CD14-positive monocyte (primary cell): ENCODE data around the gene CCDC117. TPM values are rescaled to one million over a fixed set of nuclear protein-coding genes. Genes with fewer than 3 reads are reported as not detected.

Source experiments
- DNase-seq, 3 donors: peaks; one replicate each; pipeline ENCODE4 v3.0.0-alpha.2; 2011 to 2022
- H2AFZ ChIP-seq: 2 replicates; pipeline ENCODE4 v1.6.0; 2012; ENCODE audit warnings: mild to moderate bottlenecking, low read depth, low read length, inconsistent platforms; ENCODE audit not compliant: insufficient read depth, poor library complexity, severe bottlenecking
- H3K27ac ChIP-seq, 2 donors: 1 replicate in 1 of 2; 2 replicates in 1 of 2; pipeline ENCODE4 v1.5.1; 2012 to 2013; ENCODE audit warnings: low read length in 2 of 2, control low read depth in 1 of 2, inconsistent platforms in 1 of 2, low read depth in 1 of 2, mild to moderate bottlenecking in 1 of 2
- H3K27me3 ChIP-seq, 2 donors: one replicate each; pipeline versions ENCODE4 v1.6.0 to v1.6.1; 2011 to 2013; ENCODE audit warnings: low read length in 2 of 2; ENCODE audit not compliant: control insufficient read depth in 2 of 2, insufficient read depth in 2 of 2
- H3K36me3 ChIP-seq, 2 donors: replicated peaks in 1 of 2; 1 replicate in 1 of 2; 2 replicates in 1 of 2; pipeline versions ENCODE4 v1.5.1 to v1.6.1; 2012 to 2013; ENCODE audit warnings: low read length in 2 of 2, control low read depth in 1 of 2, inconsistent platforms in 1 of 2, mild to moderate bottlenecking in 1 of 2; ENCODE audit not compliant: insufficient read depth in 2 of 2, control insufficient read depth in 1 of 2
- H3K4me1 ChIP-seq, 2 donors: 1 replicate in 1 of 2; 2 replicates in 1 of 2; pipeline versions ENCODE4 v1.5.1 to v1.6.1; 2012 to 2013; ENCODE audit warnings: low read length in 2 of 2, control low read depth in 1 of 2, inconsistent platforms in 1 of 2, mild to moderate bottlenecking in 1 of 2, moderate library complexity in 1 of 2; ENCODE audit not compliant: insufficient read depth in 2 of 2, control insufficient read depth in 1 of 2
- H3K4me2 ChIP-seq: replicated peaks from 2 replicates; pipeline ENCODE3; 2012; ENCODE audit warnings: low read length, moderate library complexity, mild to moderate bottlenecking; ENCODE audit not compliant: poor library complexity, severe bottlenecking; ENCODE audit errors: extremely low read depth
- H3K4me3 ChIP-seq, 3 experiments: fragments of 200-600 bp in 1 of 3; sonication (generic) in 1 of 3; replicated peaks in 1 of 3; 1 replicate in 2 of 3; 2 replicates in 1 of 3; pipeline ENCODE4 v1.5.1; 2011 to 2013; ENCODE audit warnings: low read length in 3 of 3, mild to moderate bottlenecking in 3 of 3, control low read depth in 2 of 3, low read depth in 2 of 3, inconsistent platforms in 1 of 3, moderate library complexity in 1 of 3
- H3K79me2 ChIP-seq: 2 replicates; pipeline ENCODE4 v1.6.0; 2012; ENCODE audit warnings: mild to moderate bottlenecking, control low read depth, inconsistent platforms, low read length, moderate library complexity; ENCODE audit not compliant: insufficient read depth
- H3K9ac ChIP-seq: 2 replicates; pipeline ENCODE4 v1.6.0; 2017; ENCODE audit warnings: low read length, mild to moderate bottlenecking; ENCODE audit not compliant: insufficient read depth, poor library complexity, severe bottlenecking
- H3K9me3 ChIP-seq, 2 donors: replicated peaks in 1 of 2; 1 replicate in 1 of 2; 2 replicates in 1 of 2; pipeline versions ENCODE4 v1.5.1 to v1.6.1; 2012 to 2013; ENCODE audit warnings: low read length in 2 of 2, control low read depth in 1 of 2; ENCODE audit not compliant: control insufficient read depth in 1 of 2, insufficient read depth in 1 of 2
- H4K20me1 ChIP-seq: 2 replicates; pipeline ENCODE4 v1.6.0; 2012; ENCODE audit warnings: mild to moderate bottlenecking, low read length, control low read depth, moderate library complexity; ENCODE audit not compliant: insufficient read depth
- H3K27ac Mint-ChIP-seq, 7 donors: one replicate each; pipeline ENCODE4 v1.8.0; 2020; ENCODE audit warnings: mild to moderate bottlenecking in 7 of 7, mixed read lengths in 7 of 7, moderate library complexity in 6 of 7, inconsistent platforms in 2 of 7
- H3K27me3 Mint-ChIP-seq, 3 donors: one replicate each; pipeline ENCODE4 v1.8.0; 2021 to 2022; ENCODE audit warnings: low read depth in 3 of 3, mild to moderate bottlenecking in 3 of 3, mixed read lengths in 3 of 3, moderate library complexity in 3 of 3, inconsistent platforms in 1 of 3
- H3K36me3 Mint-ChIP-seq, 2 donors: one replicate each; pipeline ENCODE4 v1.8.0; 2020; ENCODE audit warnings: mixed read lengths in 2 of 2, inconsistent platforms in 1 of 2, mild to moderate bottlenecking in 1 of 2
- H3K4me1 Mint-ChIP-seq: one replicate; pipeline ENCODE4 v1.8.0; 2020; ENCODE audit warnings: mild to moderate bottlenecking, mixed read lengths
- H3K4me3 Mint-ChIP-seq, 2 donors: one replicate each; pipeline ENCODE4 v1.8.0; 2020; ENCODE audit warnings: mild to moderate bottlenecking in 2 of 2, mixed read lengths in 2 of 2, moderate library complexity in 1 of 2
- H3K9me3 Mint-ChIP-seq, 7 donors: one replicate each; pipeline ENCODE4 v1.8.0; 2020 to 2022; ENCODE audit warnings: mixed read lengths in 7 of 7, mild to moderate bottlenecking in 6 of 7, moderate library complexity in 6 of 7, inconsistent platforms in 2 of 7
- WGBS: methylation state at CpG from one replicate; pipeline ENCODE4 v1.1.5; 2013; ENCODE audit warnings: missing lambda C conversion rate; ENCODE audit not compliant: insufficient coverage; 5-methylcytosine and 5-hydroxymethylcytosine counted together
- intact Hi-C, 2 donors: fragments of 100-400 bp; cut with micrococcal nuclease; formaldehyde crosslinking; loops; one replicate each; pipeline versions ENCODE4 v1.15.0 to v1.15.1; 2023
- polyA plus RNA-seq, 3 donors: library from polyadenylated mRNA; depleted of rRNA in 1 of 3; unstranded in 2 of 3; stranded (reverse) in 1 of 3; fragments of 300-500 nt in 2 of 3; fragments of >200 nt in 1 of 3; fragmentation: Illumina TruSeq in 2 of 3; gene quantifications; 1 replicate in 2 of 3; 2 replicates in 1 of 3; pipeline ENCODE4 v1.2.3, GENCODE V29; 2012 to 2021
- TF ChIP-seq, protein P1 (sequence below): fragments of 200-600 bp; IDR thresholded peaks from one replicate; pipeline ENCODE4 v1.8.0; 2022; ENCODE audit warnings: antibody characterized with exemption, mild to moderate bottlenecking

Gene CCDC117
- polyA plus RNA-seq, 3 donors = 6.8 to 12.6 (median 10.3) TPM

DNA sequence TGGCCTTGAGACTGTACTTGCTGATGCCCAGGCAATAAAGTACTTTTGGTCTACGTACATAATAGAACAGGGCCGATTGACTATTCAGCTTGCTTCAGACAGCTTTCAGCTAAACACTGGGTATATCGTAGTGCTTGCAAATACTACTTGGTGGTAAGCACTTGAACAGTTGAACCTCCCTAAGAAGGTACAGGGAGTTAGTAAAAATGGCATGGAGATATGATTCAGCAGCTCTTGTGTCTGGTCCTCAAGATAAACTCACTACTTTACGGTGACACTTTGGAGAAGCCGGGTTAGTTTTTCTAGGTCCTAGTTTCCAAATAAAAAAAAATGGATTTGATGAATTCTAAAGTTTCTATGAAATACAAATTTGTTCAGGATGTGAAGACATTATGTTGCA, 7.3 kb downstream of the CCDC117 start:
- no peak for DNase-seq
- Mint-ChIP-seq H3K27ac (no peak overlapping the region), H3K36me3 (peaks cover 51 to 72% of the 10 kb centered on the region in 2 donors), H3K4me1 (peaks cover under 1% of the 10 kb centered on the region), H3K9me3 (no peaks in the 10 kb centered on the region), H3K4me3 (no peak overlapping the region), H3K27me3 (peaks cover 0 to 3% (median 0%) of the 10 kb centered on the region in 3 donors)
- no peaks in the 10 kb centered on the region for H3K27me3 ChIP-seq
- H3K4me2 ChIP-seq = no peak overlapping the region
- no peak overlapping the region for H3K9ac ChIP-seq
- H3K79me2 ChIP-seq = peaks cover 73% of the 10 kb centered on the region
- H2AFZ ChIP-seq = no peak overlapping the region
- no peak overlapping the region for H3K27ac ChIP-seq
- H3K9me3 ChIP-seq = no peaks in the 10 kb centered on the region
- H3K4me3 ChIP-seq = no peak overlapping the region
- WGBS = 95% methylated on average over 3 of the region's 5 CpGs
- H3K4me1 ChIP-seq = peaks cover 0 to under 1% of the 10 kb centered on the region in 2 donors
- peaks cover 76% of the 10 kb centered on the region for H4K20me1 ChIP-seq
- TF ChIP-seq, protein P1, sequence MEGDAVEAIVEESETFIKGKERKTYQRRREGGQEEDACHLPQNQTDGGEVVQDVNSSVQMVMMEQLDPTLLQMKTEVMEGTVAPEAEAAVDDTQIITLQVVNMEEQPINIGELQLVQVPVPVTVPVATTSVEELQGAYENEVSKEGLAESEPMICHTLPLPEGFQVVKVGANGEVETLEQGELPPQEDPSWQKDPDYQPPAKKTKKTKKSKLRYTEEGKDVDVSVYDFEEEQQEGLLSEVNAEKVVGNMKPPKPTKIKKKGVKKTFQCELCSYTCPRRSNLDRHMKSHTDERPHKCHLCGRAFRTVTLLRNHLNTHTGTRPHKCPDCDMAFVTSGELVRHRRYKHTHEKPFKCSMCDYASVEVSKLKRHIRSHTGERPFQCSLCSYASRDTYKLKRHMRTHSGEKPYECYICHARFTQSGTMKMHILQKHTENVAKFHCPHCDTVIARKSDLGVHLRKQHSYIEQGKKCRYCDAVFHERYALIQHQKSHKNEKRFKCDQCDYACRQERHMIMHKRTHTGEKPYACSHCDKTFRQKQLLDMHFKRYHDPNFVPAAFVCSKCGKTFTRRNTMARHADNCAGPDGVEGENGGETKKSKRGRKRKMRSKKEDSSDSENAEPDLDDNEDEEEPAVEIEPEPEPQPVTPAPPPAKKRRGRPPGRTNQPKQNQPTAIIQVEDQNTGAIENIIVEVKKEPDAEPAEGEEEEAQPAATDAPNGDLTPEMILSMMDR = no peak
- intact Hi-C loops = loop anchor here (5.0 to 10.0 kb wide), 2 partner anchors 32 to 45 kb away; no protein-coding TSS in a partner anchor
- H3K36me3 ChIP-seq = peaks cover 40 to 86% of the 10 kb centered on the region in 2 donors

DNA sequence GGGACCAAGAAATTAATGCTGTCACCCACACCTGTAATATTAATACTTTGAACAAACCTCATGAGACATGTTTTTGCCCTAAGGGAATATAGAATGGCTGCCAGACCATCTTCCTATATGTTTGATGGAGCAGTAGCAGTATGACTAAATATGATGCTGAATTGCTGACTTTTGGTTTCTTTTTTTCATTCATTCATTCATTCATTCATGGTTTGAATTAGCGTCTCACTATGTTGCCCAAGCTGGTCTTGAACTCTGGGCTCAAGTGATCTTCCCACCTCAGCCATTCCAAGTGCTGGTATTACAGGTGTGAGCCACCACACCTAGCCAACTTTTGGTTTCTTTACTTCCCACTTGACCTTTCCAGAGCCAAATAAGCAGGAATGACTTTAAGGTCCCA, 7.8 kb downstream of the CCDC117 start:
- Histone ChIP-seq H3K9ac (no peak overlapping the region), H3K4me1 (no peaks in the 10 kb centered on the region), H4K20me1 (peaks cover 72% of the 10 kb centered on the region), H3K4me3 (no peak overlapping the region), H3K36me3 (peaks cover 42 to 86% of the 10 kb centered on the region in 2 donors), H2AFZ (no peak overlapping the region), H3K27me3 (no peaks in the 10 kb centered on the region), H3K4me2 (no peak overlapping the region), H3K9me3 (no peaks in the 10 kb centered on the region), H3K79me2 (peaks cover 68% of the 10 kb centered on the region), H3K27ac (no peak overlapping the region)
- intact Hi-C loops = no loop called here
- 100% methylated on average over 1 of the region's 1 CpG for WGBS
- DNase-seq = no peak
- Mint-ChIP-seq H3K4me1 (no peaks in the 10 kb centered on the region), H3K36me3 (peaks cover 52 to 72% of the 10 kb centered on the region in 2 donors), H3K27me3 (peaks cover 0 to 2% (median 0%) of the 10 kb centered on the region in 3 donors), H3K4me3 (no peak overlapping the region), H3K27ac (peak overlapping the region in 1 of 7 donors; percentile 25), H3K9me3 (no peaks in the 10 kb centered on the region)
- TF ChIP-seq, protein P1 = no peak
